ENCODE measurements around the gene SLC18A3. TPM values are rescaled to one million over a fixed set of nuclear protein-coding genes. Genes with fewer than 3 reads are reported as not detected.

The SLC18A3 gene
- total and polyA plus RNA-seq, 7 donors = 0.16 to 2.5 (median 0.83) TPM; not detected in 3

GRCh38 chr10:49617121-49618020 is 7.3 kb downstream of the SLC18A3 start:
- no peak for TF ChIP-seq CTCF (IDR thresholded peaks at IDR 0.05)
- TF ChIP-seq POLR2AphosphoS5 (IDR thresholded peaks at IDR 0.05) = no peak
- TF ChIP-seq EP300 (IDR thresholded peaks at IDR 0.05) = no peak
- no peak for TF ChIP-seq POLR2A (IDR thresholded peaks at IDR 0.05)
- H3K4me1 ChIP-seq = peaks cover 0 to 7% (median 1%) of the 10 kb centered on the region in 4 donors
- 55 to 72% methylated on average over 7 of the region's 7 CpGs for WGBS, 2 donors
- DNase-seq = peak; percentile 45
- no peaks in the 10 kb centered on the region for H3K9me3 ChIP-seq
- no peak overlapping the region for H3K4me3 ChIP-seq
- no peaks in the 10 kb centered on the region for H3K36me3 ChIP-seq
- no peak overlapping the region for H3K27ac ChIP-seq
- intact Hi-C loops (cut with DNase I) = no loop called here
- H3K27me3 ChIP-seq = peaks cover 16 to 73% (median 39%) of the 10 kb centered on the region in 3 donors

GRCh38 chr10:49618821-49619220 is 8.7 kb downstream of the SLC18A3 start:
- no peak overlapping the region for H3K27ac ChIP-seq
- DNase-seq = peak; percentile 8
- H3K36me3 ChIP-seq = no peaks in the 10 kb centered on the region
- no peaks in the 10 kb centered on the region for H3K9me3 ChIP-seq
- TF ChIP-seq POLR2A (IDR thresholded peaks at IDR 0.05) = no peak
- TF ChIP-seq EP300 (IDR thresholded peaks at IDR 0.05) = no peak
- TF ChIP-seq CTCF (IDR thresholded peaks at IDR 0.05) = no peak
- no peak for TF ChIP-seq POLR2AphosphoS5 (IDR thresholded peaks at IDR 0.05)
- no peak overlapping the region for H3K4me3 ChIP-seq
- peaks cover 7 to 58% (median 25%) of the 10 kb centered on the region in 3 donors for H3K27me3 ChIP-seq
- intact Hi-C loops (cut with DNase I) = no loop called here
- H3K4me1 ChIP-seq = peaks cover 0 to 7% (median 1%) of the 10 kb centered on the region in 4 donors
- 65 to 81% methylated on average over 2 of the region's 2 CpGs for WGBS, 2 donors

- Histone ChIP-seq H3K9me3 (no peaks in the 10 kb centered on the region), H3K27me3 (peaks cover under 1 to 50% (median 18%) of the 10 kb centered on the region in 3 donors)
Measured at GRCh38 chr10:49619613-49620012, 9.5 kb downstream of the SLC18A3 start.

GRCh38 chr10:49620286-49620810 is 10.2 kb downstream of the SLC18A3 start:
- intact Hi-C loops (cut with DNase I) = no loop called here
- H3K4me1 ChIP-seq = no peaks in the 10 kb centered on the region
- no peak overlapping the region for H3K4me3 ChIP-seq
- H3K9me3 ChIP-seq = no peaks in the 10 kb centered on the region
- H3K27me3 ChIP-seq = peaks cover 0 to 43% (median 10%) of the 10 kb centered on the region in 3 donors
- DNase-seq = peak; percentile 35
- no peaks in the 10 kb centered on the region for H3K36me3 ChIP-seq
- WGBS, 2 donors = 66 to 85% methylated on average over 12 of the region's 12 CpGs
- no peak for TF ChIP-seq POLR2A (IDR thresholded peaks at IDR 0.05)
- no peak overlapping the region for H3K27ac ChIP-seq

More at GRCh38 chr10:49619613-49620012, 9.5 kb downstream of the SLC18A3 start:
- DNase-seq = peak; percentile 25
- H3K4me1 ChIP-seq = peaks cover 0 to under 1% (median 0%) of the 10 kb centered on the region in 4 donors
- TF ChIP-seq POLR2A (IDR thresholded peaks at IDR 0.05) (no peak), CTCF (IDR thresholded peaks at IDR 0.05) (no peak), EP300 (IDR thresholded peaks at IDR 0.05) (no peak), POLR2AphosphoS5 (IDR thresholded peaks at IDR 0.05) (no peak)
- no peaks in the 10 kb centered on the region for H3K36me3 ChIP-seq
- no peak overlapping the region for H3K4me3 ChIP-seq
- H3K27ac ChIP-seq = no peak overlapping the region
- 58 to 67% methylated on average over 10 of the region's 10 CpGs for WGBS, 2 donors
- intact Hi-C loops (cut with DNase I) = no loop called here

GRCh38 chr10:49620841-49621378 is 10.8 kb downstream of the SLC18A3 start:
- Histone ChIP-seq H3K4me3 (no peak overlapping the region), H3K4me1 (no peaks in the 10 kb centered on the region), H3K9me3 (no peaks in the 10 kb centered on the region), H3K27ac (no peak overlapping the region), H3K27me3 (peaks cover 0 to 37% (median 5%) of the 10 kb centered on the region in 3 donors), H3K36me3 (no peaks in the 10 kb centered on the region)
- intact Hi-C loops (cut with DNase I) = no loop called here
- TF ChIP-seq POLR2AphosphoS5 (IDR thresholded peaks at IDR 0.05) (no peak), CTCF (IDR thresholded peaks at IDR 0.05) (no peak), EP300 (IDR thresholded peaks at IDR 0.05) (no peak), POLR2A (IDR thresholded peaks at IDR 0.05) (no peak)
- DNase-seq = peak; percentile 19
- 55 to 61% methylated on average over 6 of the region's 6 CpGs for WGBS, 2 donors

All from sigmoid colon (tissue), 7 donors.